AG04450 (cell line): ENCODE data around the gene TNFRSF21. TPM values are rescaled to one million over a fixed set of nuclear protein-coding genes. Genes with fewer than 3 reads are reported as not detected.

Experiments
- CTCF ChIA-PET: fragments of 300-600, 350-600 bp; formaldehyde crosslinking; extraction: SDS; loops from one replicate; lab custom pipeline; 2022; ENCODE audit warnings: antibody characterized with exemption, inconsistent platforms; lab: Charles Lee
- POLR2A ChIA-PET: fragments of 350-600 bp; formaldehyde crosslinking; extraction: SDS; loops from one replicate; lab custom pipeline; 2021; ENCODE audit warnings: antibody characterized with exemption, inconsistent platforms; lab: Yijun Ruan, JAX
- DNase-seq: peaks from one replicate; pipeline ENCODE4 v3.0.0-alpha.2; 2011; ENCODE audit warnings: low read depth, low spot score
- H3K27ac ChIP-seq: one replicate; pipeline ENCODE4 v1.5.1; 2012; ENCODE audit warnings: low read depth, low read length, control low read depth
- H3K27me3 ChIP-seq: one replicate; pipeline ENCODE4 v1.6.0; 2012; ENCODE audit warnings: low read length; ENCODE audit not compliant: control insufficient read depth, insufficient read depth
- H3K4me3 ChIP-seq: 2 replicates; pipeline ENCODE4 v1.5.1; 2011; ENCODE audit warnings: mild to moderate bottlenecking, low read depth, low read length, control low read depth
- H3K9me3 ChIP-seq: 2 replicates; pipeline ENCODE4 v1.5.1; 2012; ENCODE audit warnings: low read length; ENCODE audit not compliant: control insufficient read depth, insufficient read depth
- CTCF ChIP-seq: IDR thresholded peaks from 2 replicates; pipeline ENCODE4 v1.5.1; 2011; ENCODE audit warnings: low read depth, low read length, control low read depth, inconsistent platforms
- polyA plus RNA-seq: library from polyadenylated mRNA; depleted of rRNA; stranded (reverse); fragments of >200 nt; gene quantifications from 2 replicates; pipeline ENCODE4 v1.2.3, GENCODE V29; 2011

TNFRSF21 gene
- polyA plus RNA-seq, 1 experiment: 21.7 TPM

GRCh38 chr6:47221565-47221964, 88.1 kb downstream of the TNFRSF21 start:
- Histone ChIP-seq H3K9me3 (no peaks in the 10 kb centered on the region), H3K4me3 (no peak overlapping the region), H3K27ac (no peak overlapping the region), H3K27me3 (no peaks in the 10 kb centered on the region)
- ChIA-PET CTCF (no interaction called here), POLR2A (no interaction called here)
- no peak for TF ChIP-seq CTCF
- no peak for DNase-seq

- Histone ChIP-seq H3K27me3 (no peaks in the 10 kb centered on the region), H3K27ac (no peak overlapping the region), H3K4me3 (no peak overlapping the region), H3K9me3 (no peaks in the 10 kb centered on the region; the same call in 1 of the 2 replicates)
- no peak for TF ChIP-seq CTCF
- ChIA-PET POLR2A (interaction anchor here (1.0 kb wide), 1 partner anchor 42 kb away, joined by 3 read pairs; no protein-coding TSS in a partner anchor), CTCF (no interaction called here)
- no peak for DNase-seq
Observed at GRCh38 chr6:47209632-47210031, 100.1 kb downstream of the TNFRSF21 start.

- no peaks in the 10 kb centered on the region; the same call in 1 of the 2 replicates for H3K9me3 ChIP-seq
- TF ChIP-seq CTCF: no peak
- ChIA-PET CTCF (interaction anchor here (1.4 to 2.0 kb wide), 2 partner anchors 103 to 110 kb away, joined by 5 to 6 read pairs; partner anchors contain the start of gene TNFRSF21), POLR2A (no interaction called here)
- H3K27me3 ChIP-seq: no peaks in the 10 kb centered on the region
- DNase-seq: no peak
- no peak overlapping the region for H3K4me3 ChIP-seq
- H3K27ac ChIP-seq: no peak overlapping the region
Observed at GRCh38 chr6:47207261-47207660, 102.4 kb downstream of the TNFRSF21 start.

GRCh38 chr6:47206626-47207025, 103.1 kb downstream of the TNFRSF21 start:
- H3K9me3 ChIP-seq: no peaks in the 10 kb centered on the region; the same call in 1 of the 2 replicates
- no peak for TF ChIP-seq CTCF
- CTCF ChIA-PET: interaction anchor here (1.4 to 2.0 kb wide), 2 partner anchors 103 to 109 kb away, joined by 5 to 6 read pairs; partner anchors contain the start of gene TNFRSF21
- POLR2A ChIA-PET: no interaction called here
- H3K27ac ChIP-seq: no peak overlapping the region
- no peak overlapping the region for H3K4me3 ChIP-seq
- no peaks in the 10 kb centered on the region for H3K27me3 ChIP-seq
- no peak for DNase-seq

GRCh38 chr6:47203938-47204611, 105.6 kb downstream of the TNFRSF21 start:
- POLR2A ChIA-PET: no interaction called here
- Histone ChIP-seq H3K27me3 (no peaks in the 10 kb centered on the region), H3K9me3 (no peaks in the 10 kb centered on the region), H3K4me3 (no peak overlapping the region), H3K27ac (no peak overlapping the region)
- TF ChIP-seq CTCF: no peak
- DNase-seq: no peak
- CTCF ChIA-PET: no interaction called here
